H9 (cell line): ENCODE data around the gene PTF1A. TPM values are rescaled to one million over a fixed set of nuclear protein-coding genes. Genes with fewer than 3 reads are reported as not detected.

ENCODE experiments used
- DNase-seq: peaks from one replicate; pipeline ENCODE4 v3.0.0-alpha.2; 2017
- H2AFZ ChIP-seq: one replicate; pipeline ENCODE4 v1.6.1; 2013; ENCODE audit warnings: mild to moderate bottlenecking, low read length, control low read depth, moderate library complexity
- H2AK5ac ChIP-seq: 2 replicates; pipeline ENCODE4 v1.6.1; 2013; ENCODE audit warnings: low read length, control low read depth, mixed read lengths; ENCODE audit not compliant: insufficient read length
- H2BK120ac ChIP-seq: one replicate; pipeline ENCODE4 v1.6.1; 2013; ENCODE audit warnings: low read depth, mild to moderate bottlenecking, low read length, control low read depth, inconsistent platforms; ENCODE audit not compliant: poor library complexity, severe bottlenecking
- H2BK12ac ChIP-seq: 2 replicates; pipeline ENCODE4 v1.6.1; 2013; ENCODE audit warnings: low read length, control low read depth, mixed read lengths, low read depth; ENCODE audit not compliant: insufficient read length
- H2BK15ac ChIP-seq: 2 replicates; pipeline ENCODE4 v1.6.1; 2013; ENCODE audit warnings: low read depth, low read length, control low read depth
- H2BK20ac ChIP-seq: one replicate; pipeline ENCODE4 v1.6.1; 2013; ENCODE audit warnings: low read depth, mild to moderate bottlenecking, low read length, control low read depth, inconsistent platforms; ENCODE audit not compliant: poor library complexity, severe bottlenecking
- H2BK5ac ChIP-seq: 2 replicates; pipeline ENCODE4 v1.6.1; 2013; ENCODE audit warnings: low read length, control low read depth, mixed read lengths; ENCODE audit not compliant: insufficient read length
- H3K14ac ChIP-seq: 2 replicates; pipeline ENCODE4 v1.6.1; 2013; ENCODE audit warnings: low read length, control low read depth; ENCODE audit not compliant: insufficient read depth
- H3K18ac ChIP-seq: 2 replicates; pipeline ENCODE4 v1.6.1; 2013; ENCODE audit warnings: low read depth, mild to moderate bottlenecking, mixed read lengths, low read length, control low read depth; ENCODE audit not compliant: insufficient read length
- H3K23ac ChIP-seq: 2 replicates; pipeline ENCODE4 v1.6.1; 2013; ENCODE audit warnings: low read length, control low read depth, mixed read lengths, low read depth; ENCODE audit not compliant: insufficient read length
- H3K23me2 ChIP-seq: 2 replicates; pipeline ENCODE4 v1.6.1; 2013; ENCODE audit warnings: low read depth, mild to moderate bottlenecking, mixed read lengths, low read length, control low read depth; ENCODE audit not compliant: insufficient read length, poor library complexity, severe bottlenecking
- H3K27ac ChIP-seq: 2 replicates; pipeline ENCODE4 v1.5.1; 2013; ENCODE audit warnings: low read length, control low read depth, mixed read lengths, low read depth; ENCODE audit not compliant: insufficient read length
- H3K27me3 ChIP-seq: 2 replicates; pipeline ENCODE4 v1.6.1; 2013; ENCODE audit warnings: low read length, control low read depth, inconsistent platforms; ENCODE audit not compliant: insufficient read depth
- H3K4ac ChIP-seq: 2 replicates; pipeline ENCODE4 v1.6.1; 2013; ENCODE audit warnings: low read depth, mild to moderate bottlenecking, control low read depth, inconsistent platforms, low read length, moderate library complexity
- H3K4me1 ChIP-seq: 2 replicates; pipeline ENCODE4 v1.6.1; 2013; ENCODE audit warnings: low read length, control low read depth, inconsistent platforms; ENCODE audit not compliant: insufficient read depth
- H3K4me2 ChIP-seq: 2 replicates; pipeline ENCODE4 v1.6.1; 2013; ENCODE audit warnings: low read length, control low read depth, mixed read lengths; ENCODE audit not compliant: insufficient read length, insufficient read depth
- H3K56ac ChIP-seq: 2 replicates; pipeline ENCODE4 v1.6.1; 2013; ENCODE audit warnings: low read depth, mild to moderate bottlenecking, mixed read lengths, low read length, control low read depth; ENCODE audit not compliant: insufficient read length
- H3K79me1 ChIP-seq: 2 replicates; pipeline ENCODE4 v1.6.1; 2013; ENCODE audit warnings: low read depth, mild to moderate bottlenecking, moderate library complexity, low read length, control low read depth, inconsistent platforms; ENCODE audit not compliant: insufficient read depth, poor library complexity, severe bottlenecking
- H3K79me2 ChIP-seq: 2 replicates; pipeline ENCODE4 v1.6.1; 2013; ENCODE audit warnings: low read length, control low read depth, inconsistent platforms; ENCODE audit not compliant: insufficient read depth
- H3K9ac ChIP-seq: 2 replicates; pipeline ENCODE4 v1.6.1; 2013; ENCODE audit warnings: low read length, control low read depth, mixed read lengths; ENCODE audit not compliant: insufficient read length; ENCODE audit errors: extremely low read depth
- H3K9me3 ChIP-seq: one replicate; pipeline ENCODE4 v1.6.1; 2013; ENCODE audit warnings: low read depth, low read length, inconsistent platforms; ENCODE audit not compliant: control insufficient read depth
- H3T11ph ChIP-seq: one replicate; pipeline ENCODE4 v1.6.1; 2013; ENCODE audit warnings: mild to moderate bottlenecking, low read length, control low read depth, inconsistent platforms
- H4K20me1 ChIP-seq: one replicate; pipeline ENCODE4 v1.6.1; 2013; ENCODE audit not compliant: control insufficient read depth, insufficient read length, insufficient read depth
- H4K5ac ChIP-seq: 2 replicates; pipeline ENCODE4 v1.6.1; 2013; ENCODE audit warnings: low read depth, mild to moderate bottlenecking, mixed read lengths, low read length, control low read depth; ENCODE audit not compliant: insufficient read length
- H4K8ac ChIP-seq: replicated peaks from 2 replicates; pipeline ENCODE4 v1.6.1; 2013; ENCODE audit warnings: low read length, control low read depth, mixed read lengths, low read depth; ENCODE audit not compliant: insufficient read length
- H4K91ac ChIP-seq: 2 replicates; pipeline ENCODE4 v1.6.1; 2013; ENCODE audit warnings: low read depth, mild to moderate bottlenecking, moderate library complexity, mixed read lengths, low read length, control low read depth; ENCODE audit not compliant: insufficient read length
- H3K27ac Mint-ChIP-seq, 3 experiments: 2 replicates in 2 of 3; 3 replicates in 1 of 3; pipeline ENCODE4 v1.8.0; 2020 to 2021; ENCODE audit warnings: mixed read lengths in 3 of 3, mild to moderate bottlenecking in 1 of 3, moderate library complexity in 1 of 3
- H3K27me3 Mint-ChIP-seq: 2 replicates; pipeline ENCODE4 v1.8.0; 2021; ENCODE audit warnings: low read depth, mild to moderate bottlenecking, moderate library complexity, mixed read lengths
- H3K36me3 Mint-ChIP-seq, 3 experiments: 2 replicates in 2 of 3; 3 replicates in 1 of 3; pipeline ENCODE4 v1.8.0; 2020 to 2021; ENCODE audit warnings: low read depth in 3 of 3, mixed read lengths in 3 of 3; ENCODE audit not compliant: insufficient read depth in 1 of 3
- H3K4me1 Mint-ChIP-seq, 2 experiments: 2 replicates each; pipeline ENCODE4 v1.8.0; 2020; ENCODE audit warnings: mixed read lengths in 2 of 2
- H3K4me3 Mint-ChIP-seq, 2 experiments: 2 replicates in 1 of 2; 3 replicates in 1 of 2; pipeline ENCODE4 v1.8.0; 2020 to 2021; ENCODE audit warnings: mild to moderate bottlenecking in 2 of 2, mixed read lengths in 2 of 2, moderate library complexity in 1 of 2
- H3K9me3 Mint-ChIP-seq, 2 experiments: 2 replicates in 1 of 2; 3 replicates in 1 of 2; pipeline ENCODE4 v1.8.0; 2020; ENCODE audit warnings: mild to moderate bottlenecking in 2 of 2, mixed read lengths in 2 of 2, moderate library complexity in 1 of 2
- WGBS: extraction: QIAGEN DNeasy Blood & Tissue Kit; methylation state at CpG from one replicate; pipeline ENCODE4 v1.1.7; 2013; ENCODE audit warnings: missing lambda C conversion rate, low lambda C conversion rate, mixed read lengths; ENCODE audit not compliant: insufficient read length; ENCODE audit errors: extremely low coverage; 5-methylcytosine and 5-hydroxymethylcytosine counted together
- total RNA-seq: library from RNA; stranded (reverse); gene quantifications from 2 replicates; pipeline ENCODE4 v1.2.1, GENCODE V29; 2021
- TF ChIP-seq, protein P1 (sequence below): fragments of 200-600 bp; sonication (generic); conservative IDR thresholded peaks from 3 replicates; pipeline ENCODE4 v1.8.0; 2021; ENCODE audit warnings: antibody characterized with exemption, mild to moderate bottlenecking

PTF1A gene
- total RNA-seq, 1 experiment from 2014 or later, result not detected

DNA sequence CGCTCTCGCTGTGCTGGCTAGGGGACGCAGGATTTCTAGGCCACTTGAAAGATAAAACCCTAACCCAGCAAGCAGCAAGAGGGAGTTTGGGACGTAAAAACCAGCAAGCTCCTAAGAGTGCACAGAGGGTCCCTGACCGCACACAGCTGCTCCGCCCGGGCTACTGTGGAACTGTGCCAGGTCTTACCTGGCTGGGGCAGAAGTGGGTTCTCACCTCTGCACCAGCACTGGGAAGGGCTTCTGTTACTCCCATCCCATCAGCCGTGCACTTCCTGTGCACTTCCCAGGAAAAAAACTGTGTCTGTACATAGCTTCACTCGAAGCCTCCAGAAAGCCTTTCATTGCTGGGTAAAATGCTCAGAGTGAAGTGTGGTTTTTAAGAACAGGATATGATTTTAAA lies 45.9 kb upstream of the PTF1A start:
- no peak overlapping the region for H3K27ac ChIP-seq
- H4K20me1 ChIP-seq, result no peaks in the 10 kb centered on the region
- no peaks in the 10 kb centered on the region; a peak in 1 of 5 replicates for H3K9me3 Mint-ChIP-seq
- no peaks in the 10 kb centered on the region for H3K4me1 Mint-ChIP-seq
- H4K5ac ChIP-seq, result no peak overlapping the region
- H3K9me3 ChIP-seq, result no peaks in the 10 kb centered on the region
- H2BK12ac ChIP-seq, result no peak overlapping the region
- H2BK120ac ChIP-seq, result no peak overlapping the region
- H3K23me2 ChIP-seq, result peaks cover 2% of the 10 kb centered on the region
- TF ChIP-seq, protein P1, sequence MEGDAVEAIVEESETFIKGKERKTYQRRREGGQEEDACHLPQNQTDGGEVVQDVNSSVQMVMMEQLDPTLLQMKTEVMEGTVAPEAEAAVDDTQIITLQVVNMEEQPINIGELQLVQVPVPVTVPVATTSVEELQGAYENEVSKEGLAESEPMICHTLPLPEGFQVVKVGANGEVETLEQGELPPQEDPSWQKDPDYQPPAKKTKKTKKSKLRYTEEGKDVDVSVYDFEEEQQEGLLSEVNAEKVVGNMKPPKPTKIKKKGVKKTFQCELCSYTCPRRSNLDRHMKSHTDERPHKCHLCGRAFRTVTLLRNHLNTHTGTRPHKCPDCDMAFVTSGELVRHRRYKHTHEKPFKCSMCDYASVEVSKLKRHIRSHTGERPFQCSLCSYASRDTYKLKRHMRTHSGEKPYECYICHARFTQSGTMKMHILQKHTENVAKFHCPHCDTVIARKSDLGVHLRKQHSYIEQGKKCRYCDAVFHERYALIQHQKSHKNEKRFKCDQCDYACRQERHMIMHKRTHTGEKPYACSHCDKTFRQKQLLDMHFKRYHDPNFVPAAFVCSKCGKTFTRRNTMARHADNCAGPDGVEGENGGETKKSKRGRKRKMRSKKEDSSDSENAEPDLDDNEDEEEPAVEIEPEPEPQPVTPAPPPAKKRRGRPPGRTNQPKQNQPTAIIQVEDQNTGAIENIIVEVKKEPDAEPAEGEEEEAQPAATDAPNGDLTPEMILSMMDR, result no peak
- H3K18ac ChIP-seq, result no peak overlapping the region
- H3K79me1 ChIP-seq, result no peaks in the 10 kb centered on the region
- no peak overlapping the region for H3K14ac ChIP-seq
- H3K27ac Mint-ChIP-seq, result no peak overlapping the region
- no peak overlapping the region for H2BK20ac ChIP-seq
- WGBS, result no CpG with 5 or more reads among the region's 9 CpGs
- H3K4me2 ChIP-seq, result no peak overlapping the region
- H3K36me3 Mint-ChIP-seq, result no peaks in the 10 kb centered on the region
- DNase-seq, result no peak
- no peaks in the 10 kb centered on the region; the same call in 1 of the 2 replicates for H3K27me3 Mint-ChIP-seq
- H4K91ac ChIP-seq, result no peak overlapping the region
- no peak overlapping the region for H2AFZ ChIP-seq
- no peak overlapping the region for H2AK5ac ChIP-seq
- no peak overlapping the region for H3K4me3 Mint-ChIP-seq
- no peak overlapping the region for H3K9ac ChIP-seq
- H3K4me1 ChIP-seq, result no peaks in the 10 kb centered on the region
- no peak overlapping the region for H2BK15ac ChIP-seq
- no peak overlapping the region for H3K4ac ChIP-seq
- no peak overlapping the region for H3K23ac ChIP-seq
- no peaks in the 10 kb centered on the region for H3K27me3 ChIP-seq
- no peak overlapping the region for H4K8ac ChIP-seq
- H3K79me2 ChIP-seq, result no peaks in the 10 kb centered on the region
- H2BK5ac ChIP-seq, result no peak overlapping the region
- H3T11ph ChIP-seq, result no peak overlapping the region
- H3K56ac ChIP-seq, result no peak overlapping the region
